ENCODE data around the gene ST3GAL3. TPM values are rescaled to one million over a fixed set of nuclear protein-coding genes. Genes with fewer than 3 reads are reported as not detected.
A peak's percentile ranks its signal among the peaks of the same experiment; 100 is the strongest.

ST3GAL3 gene
- total RNA-seq, 6 experiments from 2014 or later = 6.4 to 14.2 (median 12.0) TPM

- ATAC-seq (no peak), DNase-seq (no peak)
- no peak overlapping the region for H3K27ac ChIP-seq
- 72% methylated on average over 3 of the region's 3 CpGs for WGBS (ENCODE audit: insufficient coverage, low coverage, low lambda C conversion rate, missing lambda C conversion rate)
- H3K36me3 ChIP-seq = peaks cover 0 to 4% (median 0%) of the 10 kb centered on the region in 4 donors
- no peaks in the 10 kb centered on the region for H3K4me1 ChIP-seq
- H3K9me3 ChIP-seq = no peaks in the 10 kb centered on the region
- TF ChIP-seq CTCF (IDR thresholded peaks at IDR 0.05) (no peak), POLR2A (IDR thresholded peaks at IDR 0.05) (no peak)
- H3K27me3 ChIP-seq = no peaks in the 10 kb centered on the region
- H3K4me3 ChIP-seq = no peak overlapping the region
- intact Hi-C loops (cut with DNase I) = no loop called here
Measured at GRCh38 chr1:43822040-43822690, 114.8 kb downstream of the ST3GAL3 start.

GRCh38 chr1:43824795-43825194 lies 117.5 kb downstream of the ST3GAL3 start:
- TF ChIP-seq POLR2A (IDR thresholded peaks at IDR 0.05) (no peak), CTCF (IDR thresholded peaks at IDR 0.05) (no peak)
- no peaks in the 10 kb centered on the region for H3K4me1 ChIP-seq
- 100% methylated on average over 1 of the region's 1 CpG for WGBS (ENCODE audit: insufficient coverage, low coverage, low lambda C conversion rate, missing lambda C conversion rate)

GRCh38 chr1:43828574-43828973 lies 121.2 kb downstream of the ST3GAL3 start:
- intact Hi-C loops (cut with DNase I) = no loop called here
- Histone ChIP-seq H3K4me3 (no peak overlapping the region), H3K27ac (no peak overlapping the region), H3K4me1 (peaks cover 0 to 18% (median 0%) of the 10 kb centered on the region in 4 donors), H3K36me3 (no peaks in the 10 kb centered on the region), H3K9me3 (no peaks in the 10 kb centered on the region), H3K27me3 (no peaks in the 10 kb centered on the region)
- no peak for ATAC-seq
- DNase-seq = no peak
- WGBS (ENCODE audit: insufficient coverage, low coverage, low lambda C conversion rate, missing lambda C conversion rate) = 100% methylated on average over 1 of the region's 1 CpG
- TF ChIP-seq CTCF (IDR thresholded peaks at IDR 0.05) (no peak), POLR2A (IDR thresholded peaks at IDR 0.05) (no peak)

More at GRCh38 chr1:43824795-43825194, 117.5 kb downstream of the ST3GAL3 start:
- no peak for ATAC-seq
- intact Hi-C loops (cut with DNase I) = no loop called here
- H3K4me3 ChIP-seq = no peak overlapping the region
- no peaks in the 10 kb centered on the region for H3K27me3 ChIP-seq
- no peaks in the 10 kb centered on the region for H3K9me3 ChIP-seq
- no peak overlapping the region for H3K27ac ChIP-seq
- no peak for DNase-seq
- peaks cover 0 to 4% (median 0%) of the 10 kb centered on the region in 4 donors for H3K36me3 ChIP-seq

- no peak overlapping the region for H3K4me3 ChIP-seq
- H3K27me3 ChIP-seq = no peaks in the 10 kb centered on the region
- intact Hi-C loops (cut with DNase I) = no loop called here
- no peak for DNase-seq
- H3K4me1 ChIP-seq = peaks cover 0 to 18% (median 0%) of the 10 kb centered on the region in 4 donors
- no peak overlapping the region for H3K27ac ChIP-seq
- TF ChIP-seq POLR2A (IDR thresholded peaks at IDR 0.05) (no peak), CTCF (IDR thresholded peaks at IDR 0.05) (no peak)
- H3K36me3 ChIP-seq = no peaks in the 10 kb centered on the region
- ATAC-seq = peak in 3 of 4 donors; percentile 50 to 78 (median 74)
- no peaks in the 10 kb centered on the region for H3K9me3 ChIP-seq
Measured at GRCh38 chr1:43830802-43831201, 123.5 kb downstream of the ST3GAL3 start.

Data from right lobe of liver (tissue), 6 donors.